Thoracic aorta (tissue), 2 donors: ENCODE measurements around the gene SLC8A2. TPM values are rescaled to one million over a fixed set of nuclear protein-coding genes. Genes with fewer than 3 reads are reported as not detected.
A peak's percentile ranks its signal among the peaks of the same experiment; 100 is the strongest.

Experiments
- ATAC-seq: fragments of 150-250 bp; one replicate; pipeline ENCODE4 v1.8.0; 2017; ENCODE audit warnings: low read depth; ENCODE audit not compliant: insufficient number of reproducible peaks, low FRiP score
- DNase-seq: peaks from one replicate; pipeline ENCODE4 v3.0.0-alpha.2; 2020; ENCODE audit warnings: low spot score
- H3K27ac ChIP-seq, 2 donors: fragments of 200-600 bp; sonication (generic); 1 replicate in 1 of 2; 2 replicates in 1 of 2; pipeline ENCODE4 v1.5.1; 2016; ENCODE audit warnings: mild to moderate bottlenecking in 2 of 2, moderate library complexity in 2 of 2
- H3K27me3 ChIP-seq: fragments of 200-600 bp; sonication (generic); replicated peaks from 2 replicates; pipeline ENCODE4 v1.6.0; 2016; ENCODE audit warnings: mild to moderate bottlenecking; ENCODE audit not compliant: insufficient read depth
- H3K36me3 ChIP-seq: fragments of 200-600 bp; sonication (generic); one replicate; pipeline ENCODE4 v1.5.1; 2016
- H3K4me1 ChIP-seq, 2 donors: fragments of 200-600 bp; sonication (generic); 1 replicate in 1 of 2; 2 replicates in 1 of 2; pipeline versions ENCODE4 v1.5.1 to v1.6.0; 2016; ENCODE audit warnings: low read depth in 2 of 2, mild to moderate bottlenecking in 1 of 2; ENCODE audit not compliant: control insufficient read depth in 1 of 2
- H3K4me3 ChIP-seq: fragments of 200-600 bp; sonication (generic); 2 replicates; pipeline ENCODE4 v1.5.1; 2016; ENCODE audit warnings: mild to moderate bottlenecking
- H3K9me3 ChIP-seq: fragments of 200-600 bp; sonication (generic); 2 replicates; pipeline ENCODE4 v1.5.1; 2016
- total RNA-seq, 2 donors: library from RNA; depleted of rRNA; stranded (reverse); fragments of >200 nt; gene quantifications; one replicate each; pipeline versions ENCODE4 v1.1.0 to v1.2.3, GENCODE V29; 2016
- TF ChIP-seq, protein P1 (sequence below): fragments of 200-600 bp; sonication (generic); IDR thresholded peaks from one replicate; pipeline ENCODE4 v1.5.1; 2019; ENCODE audit warnings: antibody characterized with exemption

Gene SLC8A2
- total RNA-seq, 2 donors from 2014 or later, result 0.28 TPM; not detected in 1

DNA sequence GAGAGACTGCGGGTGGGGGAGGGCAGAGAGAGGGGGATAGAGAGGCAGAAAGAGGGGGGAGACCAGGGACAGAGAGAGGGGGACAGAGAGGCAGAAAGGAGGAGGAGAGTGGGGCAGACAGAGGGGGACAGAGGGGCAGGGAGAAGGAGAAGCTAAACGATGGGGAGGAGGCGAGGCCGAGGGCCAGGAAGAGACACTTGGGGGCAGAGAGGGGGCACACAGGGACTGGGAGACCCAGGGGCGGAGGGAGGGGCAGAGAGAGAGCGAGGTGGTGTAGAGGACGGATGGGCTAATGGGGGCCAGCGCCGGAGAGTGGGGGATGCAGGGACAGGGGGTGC, 53.0 kb downstream of the SLC8A2 start:
- H3K27ac ChIP-seq, result no peak overlapping the region
- TF ChIP-seq, protein P1, sequence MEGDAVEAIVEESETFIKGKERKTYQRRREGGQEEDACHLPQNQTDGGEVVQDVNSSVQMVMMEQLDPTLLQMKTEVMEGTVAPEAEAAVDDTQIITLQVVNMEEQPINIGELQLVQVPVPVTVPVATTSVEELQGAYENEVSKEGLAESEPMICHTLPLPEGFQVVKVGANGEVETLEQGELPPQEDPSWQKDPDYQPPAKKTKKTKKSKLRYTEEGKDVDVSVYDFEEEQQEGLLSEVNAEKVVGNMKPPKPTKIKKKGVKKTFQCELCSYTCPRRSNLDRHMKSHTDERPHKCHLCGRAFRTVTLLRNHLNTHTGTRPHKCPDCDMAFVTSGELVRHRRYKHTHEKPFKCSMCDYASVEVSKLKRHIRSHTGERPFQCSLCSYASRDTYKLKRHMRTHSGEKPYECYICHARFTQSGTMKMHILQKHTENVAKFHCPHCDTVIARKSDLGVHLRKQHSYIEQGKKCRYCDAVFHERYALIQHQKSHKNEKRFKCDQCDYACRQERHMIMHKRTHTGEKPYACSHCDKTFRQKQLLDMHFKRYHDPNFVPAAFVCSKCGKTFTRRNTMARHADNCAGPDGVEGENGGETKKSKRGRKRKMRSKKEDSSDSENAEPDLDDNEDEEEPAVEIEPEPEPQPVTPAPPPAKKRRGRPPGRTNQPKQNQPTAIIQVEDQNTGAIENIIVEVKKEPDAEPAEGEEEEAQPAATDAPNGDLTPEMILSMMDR, result no peak
- no peak for DNase-seq
- H3K4me1 ChIP-seq, result no peaks in the 10 kb centered on the region
- no peaks in the 10 kb centered on the region for H3K9me3 ChIP-seq
- peak overlapping the region; percentile 55 for H3K4me3 ChIP-seq
- no peaks in the 10 kb centered on the region for H3K36me3 ChIP-seq
- H3K27me3 ChIP-seq, result peaks cover 35% of the 10 kb centered on the region
- no peak for ATAC-seq

DNA sequence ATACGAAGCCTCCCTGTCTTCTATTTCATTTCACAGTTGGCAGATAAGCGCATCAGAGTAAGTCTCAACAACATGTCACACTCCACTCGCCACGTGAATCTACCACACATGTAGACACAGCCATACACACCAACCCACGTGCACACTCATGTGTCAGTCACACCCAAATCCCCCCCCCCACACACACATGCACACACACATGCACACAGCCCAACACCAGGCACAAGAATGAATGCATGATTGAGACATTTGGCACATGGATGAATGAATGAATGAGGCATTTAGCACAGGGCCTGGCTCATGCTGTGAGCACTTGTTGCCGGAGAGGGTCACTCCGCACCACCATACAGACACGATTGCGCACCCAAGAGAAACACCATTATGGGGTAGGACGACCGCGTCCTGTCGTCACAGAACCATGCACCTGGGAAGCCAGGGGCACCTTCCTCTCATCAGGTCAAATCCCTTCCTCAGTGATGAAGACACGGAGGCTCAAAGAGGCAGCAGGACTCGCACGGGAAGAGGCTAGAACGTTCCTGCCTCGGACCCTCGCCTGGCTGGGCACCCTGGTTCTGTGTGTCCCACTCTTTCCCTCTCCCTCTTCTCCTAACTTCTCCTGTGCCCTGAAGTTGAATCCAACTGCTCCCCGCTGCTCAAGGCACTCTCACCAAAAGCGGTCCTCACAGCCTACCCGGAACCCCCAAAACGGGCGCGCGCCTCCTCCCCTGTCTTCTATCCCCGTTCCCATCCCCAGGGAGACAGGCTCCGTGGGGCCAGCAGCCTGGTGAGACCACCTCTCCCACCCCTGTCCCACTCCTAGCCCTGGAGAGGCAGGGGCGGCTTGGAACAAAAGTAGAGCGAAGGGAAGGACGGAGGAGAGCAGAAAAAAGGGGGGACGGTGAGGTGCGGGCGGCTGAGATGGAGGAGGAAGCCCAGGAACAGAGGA, 53.7 kb downstream of the SLC8A2 start:
- peak overlapping the region; percentile 37 for H3K4me3 ChIP-seq
- H3K36me3 ChIP-seq, result no peaks in the 10 kb centered on the region
- DNase-seq (no peak), ATAC-seq (no peak)
- peak overlapping the region in 1 of 2 donors; percentile 38 for H3K27ac ChIP-seq
- H3K27me3 ChIP-seq, result peaks cover 33% of the 10 kb centered on the region
- no peaks in the 10 kb centered on the region for H3K4me1 ChIP-seq
- H3K9me3 ChIP-seq, result no peaks in the 10 kb centered on the region
- TF ChIP-seq, protein P1, result no peak

DNA sequence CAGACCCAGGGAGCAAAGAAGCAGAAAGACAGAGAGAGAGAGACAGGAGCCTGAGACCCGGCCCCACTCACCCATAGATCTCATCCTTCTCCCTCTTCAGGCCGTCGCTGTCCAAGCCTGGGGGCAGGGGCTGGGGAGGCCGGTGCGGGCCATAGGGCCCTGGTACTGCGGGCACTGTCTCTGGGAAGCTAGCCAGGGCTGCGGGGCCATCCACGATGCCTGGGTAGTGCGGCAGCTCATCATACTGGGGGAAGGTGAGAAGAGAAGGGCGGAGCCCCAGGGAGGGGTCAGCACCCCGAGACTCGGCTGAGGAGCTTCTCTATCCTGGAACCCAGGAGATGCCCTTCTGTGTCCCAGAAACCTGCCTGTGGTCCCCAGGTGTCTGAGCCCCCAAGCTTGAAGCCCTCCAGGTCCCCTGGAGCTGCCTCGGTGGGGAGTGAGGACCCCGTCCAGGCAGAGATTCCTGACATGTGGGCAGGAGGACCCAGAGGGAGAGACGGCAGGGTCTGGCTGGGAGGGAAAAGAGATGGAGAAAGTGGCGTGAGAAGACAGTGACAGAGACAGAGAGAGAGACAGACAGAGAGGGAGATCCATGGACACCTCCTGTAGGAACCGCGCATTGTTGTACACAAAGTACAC, 54.5 kb downstream of the SLC8A2 start:
- peaks cover 26% of the 10 kb centered on the region for H3K27me3 ChIP-seq
- no peak overlapping the region for H3K4me3 ChIP-seq
- no peak overlapping the region for H3K27ac ChIP-seq
- TF ChIP-seq, protein P1, result no peak
- ATAC-seq, result no peak
- H3K36me3 ChIP-seq, result no peaks in the 10 kb centered on the region
- H3K4me1 ChIP-seq, result no peaks in the 10 kb centered on the region
- no peak for DNase-seq
- H3K9me3 ChIP-seq, result no peaks in the 10 kb centered on the region

DNA sequence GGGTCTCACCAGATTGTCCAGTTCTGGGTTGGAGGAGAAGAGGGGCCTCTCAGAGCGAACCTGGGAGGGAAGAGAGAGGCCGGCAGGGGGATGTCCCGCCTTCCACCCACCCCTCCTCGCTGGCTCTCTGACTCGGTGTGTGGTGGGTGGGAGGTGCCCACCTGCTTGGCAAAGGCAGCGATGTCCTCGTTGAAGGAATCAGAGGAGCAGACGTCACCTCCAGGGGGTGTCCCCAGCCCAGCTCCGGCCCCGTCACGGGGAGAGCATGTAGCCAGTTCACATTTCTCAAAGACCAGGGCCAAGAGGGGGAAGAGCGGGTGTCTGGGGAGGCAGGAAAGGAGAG, 55.1 kb downstream of the SLC8A2 start:
- no peaks in the 10 kb centered on the region for H3K4me1 ChIP-seq
- DNase-seq (no peak), ATAC-seq (no peak)
- no peak overlapping the region for H3K4me3 ChIP-seq
- H3K9me3 ChIP-seq, result no peaks in the 10 kb centered on the region
- no peaks in the 10 kb centered on the region for H3K36me3 ChIP-seq
- H3K27ac ChIP-seq, result no peak overlapping the region
- TF ChIP-seq, protein P1, result no peak
- peaks cover 19% of the 10 kb centered on the region for H3K27me3 ChIP-seq

DNA sequence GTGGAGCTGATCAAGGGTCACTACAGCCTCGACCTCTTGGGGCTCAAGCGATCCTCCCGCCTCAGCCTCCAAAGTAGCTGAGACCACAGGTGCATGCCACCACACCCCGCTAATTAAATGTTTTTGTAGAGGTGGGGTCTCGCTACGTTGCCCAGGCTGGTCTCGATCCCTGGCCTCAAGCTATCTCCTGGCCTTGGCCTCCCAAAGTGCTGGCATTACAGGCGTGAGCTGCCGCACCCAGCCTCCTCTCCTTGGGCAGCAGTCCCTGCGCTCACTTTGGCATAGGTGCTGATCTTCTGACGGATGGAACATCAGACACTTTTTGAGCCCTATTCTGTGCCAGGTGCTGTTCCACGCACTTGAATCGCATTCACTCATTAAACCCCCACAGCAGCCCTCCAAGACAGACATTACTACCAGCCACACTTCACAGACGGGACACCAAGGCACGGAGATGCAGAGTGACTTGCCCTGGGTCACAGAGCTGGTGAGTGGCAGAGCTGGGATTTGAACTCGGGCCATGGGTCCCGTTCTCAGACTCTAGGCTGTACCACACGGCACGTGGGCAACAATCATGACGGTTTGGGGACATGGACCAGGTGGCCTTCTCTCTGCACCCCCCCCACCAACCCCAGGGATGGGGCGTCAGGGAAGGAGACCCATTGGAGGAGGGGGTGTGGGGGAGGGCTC, 55.6 kb downstream of the SLC8A2 start:
- H3K36me3 ChIP-seq, result no peaks in the 10 kb centered on the region
- H3K27me3 ChIP-seq, result peaks cover 14% of the 10 kb centered on the region
- H3K27ac ChIP-seq, result no peak overlapping the region
- H3K4me1 ChIP-seq, result no peaks in the 10 kb centered on the region
- no peak for DNase-seq
- no peaks in the 10 kb centered on the region for H3K9me3 ChIP-seq
- ATAC-seq, result no peak
- TF ChIP-seq, protein P1, result no peak
- H3K4me3 ChIP-seq, result no peak overlapping the region
